NCI-H774 (cell line): Measurements from ENCODE around the gene NKD2.
"Not testable (repeated sequence)": the region's sequence is repeated elsewhere in the genome, so short reads cannot be mapped to it uniquely, and the experiment has no call there.

ENCODE experiments used
- DNase-seq: peaks from one replicate; lab custom pipeline; 2025; lab: John Stamatoyannopoulos, UW

NKD2 gene, protein sequence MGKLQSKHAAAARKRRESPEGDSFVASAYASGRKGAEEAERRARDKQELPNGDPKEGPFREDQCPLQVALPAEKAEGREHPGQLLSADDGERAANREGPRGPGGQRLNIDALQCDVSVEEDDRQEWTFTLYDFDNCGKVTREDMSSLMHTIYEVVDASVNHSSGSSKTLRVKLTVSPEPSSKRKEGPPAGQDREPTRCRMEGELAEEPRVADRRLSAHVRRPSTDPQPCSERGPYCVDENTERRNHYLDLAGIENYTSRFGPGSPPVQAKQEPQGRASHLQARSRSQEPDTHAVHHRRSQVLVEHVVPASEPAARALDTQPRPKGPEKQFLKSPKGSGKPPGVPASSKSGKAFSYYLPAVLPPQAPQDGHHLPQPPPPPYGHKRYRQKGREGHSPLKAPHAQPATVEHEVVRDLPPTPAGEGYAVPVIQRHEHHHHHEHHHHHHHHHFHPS

DNA sequence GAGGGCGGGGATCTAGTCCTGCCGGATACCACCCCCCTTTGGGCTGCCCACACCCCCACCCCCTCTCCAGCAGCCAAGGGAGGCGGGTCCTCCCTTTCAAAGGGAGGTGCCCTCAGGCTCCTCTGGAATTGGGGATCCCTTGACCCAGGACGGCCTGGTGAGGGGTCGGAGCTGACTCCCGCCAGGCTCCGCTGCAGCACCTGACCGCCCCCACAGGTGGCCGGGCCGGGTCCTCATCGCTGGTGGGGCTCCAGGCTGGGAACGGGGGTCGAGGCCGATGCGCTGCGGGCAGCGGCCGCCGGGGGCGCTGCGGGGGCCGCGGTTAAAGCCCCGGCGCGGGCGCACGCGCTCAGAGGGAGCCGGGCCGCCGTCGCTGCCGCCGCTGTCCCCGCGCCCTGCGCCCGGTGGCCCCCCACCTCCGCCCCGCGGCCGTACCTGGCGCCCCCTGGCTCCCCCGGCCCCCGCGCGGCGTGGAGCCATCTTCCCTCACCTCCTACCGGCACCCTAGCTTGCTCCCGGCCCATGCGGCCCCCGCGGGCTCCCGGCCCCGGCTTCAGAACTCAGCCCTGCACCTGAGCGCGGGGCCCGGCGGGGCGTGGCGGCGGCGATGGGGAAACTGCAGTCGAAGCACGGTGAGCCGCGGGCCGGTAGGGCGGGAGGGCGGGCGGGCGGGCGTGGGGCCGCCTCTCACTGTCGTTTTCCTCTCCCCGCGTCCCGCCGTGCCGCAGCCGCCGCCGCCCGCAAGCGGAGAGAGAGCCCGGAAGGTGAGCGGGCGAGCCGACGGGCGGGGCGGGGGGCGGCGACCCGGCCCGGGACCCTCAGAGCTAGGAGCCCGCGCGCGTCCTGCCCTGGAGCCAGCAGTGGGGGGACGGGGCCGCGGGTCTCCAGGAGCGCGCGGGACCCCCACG is at the start of gene NKD2:
Gene NKD2, plus strand, starts transcription at position 352 of the 908 bp plus-strand sequence. Its CDS starts 256 bp downstream, at position 608.
- DNase-seq, result peak; percentile 33

DNA sequence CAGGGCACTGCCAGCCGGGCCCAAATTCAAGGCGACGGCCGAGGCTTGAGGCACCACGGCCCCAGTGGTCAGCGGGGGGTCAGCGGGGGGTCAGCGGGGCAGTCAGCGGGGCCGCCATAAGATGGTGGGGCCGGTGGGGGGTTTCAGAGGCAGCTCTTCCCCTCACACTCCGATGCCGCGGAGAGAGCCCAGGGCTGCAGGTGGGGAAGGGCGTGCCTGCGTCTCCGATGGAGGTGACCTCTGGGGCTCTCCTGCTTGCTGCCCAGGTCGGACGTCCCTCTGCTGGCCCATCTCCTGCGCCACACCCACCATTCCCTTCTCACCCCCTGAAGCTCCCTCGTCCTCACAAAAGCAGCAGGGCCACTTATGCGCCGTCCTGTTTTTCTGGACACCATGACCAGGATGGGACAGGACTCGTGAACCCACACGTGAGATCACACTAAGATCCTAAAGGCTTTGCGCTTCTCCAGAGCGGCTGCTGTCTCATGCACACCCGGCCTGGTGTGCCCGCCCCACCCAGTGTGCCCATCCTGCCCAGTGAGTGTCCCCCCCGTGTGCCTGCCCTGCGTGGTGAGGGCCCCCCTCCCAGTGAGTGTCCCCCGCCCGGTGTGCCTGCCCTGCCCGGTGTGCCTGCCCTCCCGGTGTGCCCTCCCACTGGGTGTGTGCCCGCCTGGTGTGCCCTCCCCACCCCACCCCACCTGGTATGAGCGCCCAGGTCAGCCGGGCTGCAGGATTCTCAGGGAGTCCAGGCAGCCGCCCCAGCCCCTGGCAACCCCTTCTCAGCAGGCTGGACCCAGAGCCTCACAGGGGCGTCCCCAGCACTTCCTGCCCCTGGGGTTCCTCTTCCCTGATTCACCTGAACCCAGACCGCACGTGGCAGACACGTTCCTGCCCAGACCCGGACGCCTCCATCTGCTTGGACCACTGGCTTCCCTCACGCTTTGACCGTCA is 48.7 kb upstream of the NKD2 start:
- DNase-seq, result no peak

DNA sequence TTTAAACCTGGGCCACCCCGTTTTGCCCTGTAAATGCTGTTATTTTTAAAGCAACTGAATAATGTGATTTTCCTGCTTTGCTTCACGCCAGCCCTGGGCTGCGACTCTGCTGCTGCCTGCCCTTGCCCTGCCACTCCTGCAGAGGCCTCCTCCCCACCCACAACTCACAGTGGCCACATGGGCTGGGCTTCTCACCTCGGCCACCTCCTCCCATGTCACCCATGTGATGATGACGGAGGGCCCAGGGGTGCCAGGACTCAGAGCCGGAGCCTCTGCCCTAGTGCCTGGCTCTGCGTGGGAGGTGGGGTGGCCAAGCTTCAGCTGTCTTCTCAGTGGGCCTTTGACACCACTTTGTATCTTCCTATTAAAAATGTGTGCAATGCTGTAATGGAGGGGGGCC is 48.1 kb upstream of the NKD2 start:
- DNase-seq, result no peak

DNA sequence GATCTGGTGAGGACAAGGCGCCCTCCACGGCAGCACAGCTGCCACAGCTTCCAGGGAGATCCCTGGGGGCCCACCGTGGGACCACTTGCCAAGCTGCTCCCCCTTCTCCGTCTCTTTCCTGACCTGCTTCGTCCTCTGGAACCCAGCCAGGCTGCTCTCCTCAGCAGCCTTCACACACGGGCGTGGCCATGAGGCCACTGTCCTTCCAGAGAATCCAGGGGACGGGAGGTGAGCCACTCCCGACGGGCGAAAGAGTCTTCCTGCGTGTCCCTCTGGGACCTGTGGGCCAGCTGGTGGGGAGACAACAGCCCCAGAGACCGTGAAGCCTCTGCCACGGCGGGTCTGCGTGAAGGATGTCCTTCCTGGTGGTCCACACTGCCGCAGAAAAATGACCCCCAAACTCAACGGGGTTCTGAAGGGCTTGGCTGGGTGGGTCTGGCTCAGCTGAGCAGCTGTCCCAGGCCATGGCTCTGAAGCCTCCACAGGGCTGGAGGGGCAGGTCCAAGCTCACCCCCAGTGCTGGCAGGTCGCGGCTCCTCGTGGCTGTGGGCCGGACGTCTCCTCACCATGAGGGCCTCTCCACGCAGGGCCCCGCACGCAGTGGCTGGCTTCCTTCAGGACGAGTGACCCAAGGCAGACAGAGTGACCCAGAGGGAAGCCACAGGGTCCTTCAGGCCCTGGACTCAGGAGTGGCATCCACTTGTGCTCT is 47.4 kb upstream of the NKD2 start:
- no peak for DNase-seq

DNA sequence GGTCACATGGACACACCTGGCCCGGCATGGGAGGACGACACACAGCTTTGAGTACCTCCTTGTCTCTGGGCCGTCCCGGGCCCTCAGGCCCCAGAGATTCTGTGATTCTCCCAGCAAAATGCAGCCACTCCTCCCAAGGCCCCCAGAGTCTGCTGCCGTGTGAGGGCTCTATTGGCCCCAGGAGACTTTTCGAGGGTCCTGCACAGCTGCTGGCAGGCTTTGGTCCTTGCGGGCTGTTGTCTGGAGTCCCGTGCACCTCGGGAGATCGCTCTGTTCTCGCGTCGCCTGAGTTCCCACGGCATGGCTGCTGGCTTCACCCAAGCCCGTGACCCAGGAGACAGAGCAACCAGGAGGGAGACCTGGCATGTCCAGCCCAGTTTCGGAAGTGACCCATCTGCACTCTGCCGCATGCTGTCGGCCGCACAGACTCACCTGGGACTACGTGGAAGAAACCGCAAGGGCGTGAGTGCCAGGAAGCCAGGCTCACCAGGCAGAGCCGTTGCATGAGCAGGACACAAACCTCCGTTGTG is 46.8 kb upstream of the NKD2 start:
- no peak for DNase-seq

DNA sequence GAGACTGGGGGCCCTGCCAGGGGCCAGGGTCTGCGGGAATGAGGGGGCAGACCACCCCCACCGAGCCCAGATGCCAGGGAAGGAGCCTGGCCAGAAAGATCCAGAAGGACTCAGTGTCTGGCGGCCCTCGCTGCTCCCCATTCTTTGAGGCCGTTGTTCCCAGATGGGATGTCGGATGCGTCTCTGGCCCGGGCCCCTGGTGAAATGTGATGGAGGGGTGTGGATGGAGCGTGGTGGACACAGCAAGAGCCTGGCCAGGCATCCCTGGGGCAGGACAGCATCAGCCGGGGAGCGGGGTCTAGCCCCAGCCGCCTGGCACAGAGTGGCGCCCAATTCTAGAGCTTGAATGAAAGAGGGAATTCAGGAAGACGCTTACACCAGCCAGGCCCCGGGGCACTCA is 46.2 kb upstream of the NKD2 start:
- no peak for DNase-seq

DNA sequence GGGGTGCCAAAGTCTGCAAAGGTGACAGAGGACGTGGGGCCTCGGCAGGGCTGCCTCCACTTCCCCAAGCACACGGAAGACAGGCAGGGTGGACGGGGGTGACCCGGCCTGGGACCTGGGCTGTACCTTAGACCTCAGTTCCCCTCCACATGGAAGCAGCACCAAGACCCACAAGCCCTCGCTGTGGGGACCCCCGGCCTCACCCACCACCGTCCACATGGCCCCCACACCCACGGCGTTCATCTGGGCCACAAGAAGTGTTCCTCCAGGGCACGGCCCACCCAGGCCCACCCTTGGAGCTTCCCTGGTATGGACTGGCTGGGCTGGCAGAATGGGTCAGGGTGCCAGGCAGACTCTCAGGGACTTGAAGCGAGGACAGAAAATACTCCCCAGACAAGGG is 45.8 kb upstream of the NKD2 start:
- no peak for DNase-seq

DNA sequence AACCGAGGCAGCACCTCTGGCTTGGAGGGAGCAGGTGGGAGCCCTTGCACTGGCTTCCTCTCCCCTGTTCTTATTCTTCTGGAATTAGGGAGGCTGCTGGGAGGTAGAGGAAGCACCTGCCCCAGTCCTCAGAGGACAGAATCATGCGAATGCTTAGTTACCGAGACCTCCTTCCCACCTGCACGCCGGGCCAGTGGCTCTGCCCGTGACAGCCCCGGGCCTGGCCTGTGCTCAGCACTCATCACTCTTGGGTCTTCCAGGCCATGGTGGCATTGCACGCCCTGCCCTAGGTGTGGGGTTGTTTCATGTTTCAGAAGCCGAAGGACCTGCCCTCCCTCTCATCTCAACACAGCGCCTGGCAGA is 45.3 kb upstream of the NKD2 start:
- no peak for DNase-seq

DNA sequence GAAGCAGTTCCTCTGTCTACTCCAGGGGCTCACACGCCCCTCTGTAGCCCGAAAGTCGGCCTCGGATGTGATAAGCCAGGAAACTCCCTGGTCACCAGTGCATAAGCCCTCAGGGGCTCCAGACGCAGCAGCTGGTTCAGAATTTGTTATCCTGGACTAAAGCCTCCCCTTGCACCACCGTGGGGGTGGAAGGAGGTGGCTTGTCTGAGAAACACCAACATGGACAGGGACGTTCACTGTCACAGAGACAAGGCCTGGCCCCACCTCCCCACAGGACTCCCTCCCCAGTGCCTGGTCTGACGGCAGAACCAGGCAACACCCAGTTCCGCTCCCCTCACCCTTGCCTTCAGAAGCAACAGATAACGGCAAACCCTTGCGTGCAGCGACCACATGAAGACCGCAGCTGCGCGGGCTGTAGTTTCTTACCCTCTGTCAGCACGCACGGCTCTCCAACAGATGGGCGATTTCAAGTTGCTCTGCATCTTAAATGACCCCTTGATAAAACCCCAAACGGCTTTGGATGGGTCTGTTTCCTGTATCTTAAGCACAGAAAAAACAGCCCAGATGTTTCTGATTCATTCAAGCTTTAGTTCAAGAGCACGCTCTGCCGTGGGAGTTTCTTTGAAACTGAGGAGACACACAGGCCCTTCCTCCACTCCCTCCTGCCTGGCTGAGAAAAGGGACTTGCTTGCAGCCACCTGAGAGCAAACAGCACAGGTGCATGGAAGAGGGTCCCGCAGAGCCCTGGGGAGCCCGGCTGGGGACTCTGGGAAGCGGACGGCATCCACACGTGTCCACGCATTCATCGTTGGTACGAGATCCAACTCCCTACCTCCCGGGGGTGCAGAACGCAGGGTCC is 44.7 kb upstream of the NKD2 start:
- no peak for DNase-seq

DNA sequence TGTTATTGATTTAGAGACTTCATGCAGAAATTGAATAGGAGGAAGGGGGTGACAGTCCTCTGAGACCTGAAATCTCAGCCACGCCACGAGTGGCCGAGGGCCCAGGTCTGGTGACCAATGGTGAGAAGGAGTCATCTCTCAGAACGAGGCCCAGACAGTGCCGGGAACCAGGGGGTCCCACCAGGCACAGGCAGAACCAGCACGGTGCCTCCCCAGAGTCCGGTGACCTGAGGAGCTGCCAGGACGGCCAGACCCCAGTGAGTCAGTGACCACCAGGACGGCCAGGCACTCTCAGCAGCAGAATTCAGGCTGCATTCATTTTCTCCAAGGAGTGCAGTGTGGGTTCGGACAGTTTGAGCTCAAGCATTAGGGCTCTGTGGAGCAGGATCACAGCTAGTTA is 43.8 kb upstream of the NKD2 start:
- no peak for DNase-seq

DNA sequence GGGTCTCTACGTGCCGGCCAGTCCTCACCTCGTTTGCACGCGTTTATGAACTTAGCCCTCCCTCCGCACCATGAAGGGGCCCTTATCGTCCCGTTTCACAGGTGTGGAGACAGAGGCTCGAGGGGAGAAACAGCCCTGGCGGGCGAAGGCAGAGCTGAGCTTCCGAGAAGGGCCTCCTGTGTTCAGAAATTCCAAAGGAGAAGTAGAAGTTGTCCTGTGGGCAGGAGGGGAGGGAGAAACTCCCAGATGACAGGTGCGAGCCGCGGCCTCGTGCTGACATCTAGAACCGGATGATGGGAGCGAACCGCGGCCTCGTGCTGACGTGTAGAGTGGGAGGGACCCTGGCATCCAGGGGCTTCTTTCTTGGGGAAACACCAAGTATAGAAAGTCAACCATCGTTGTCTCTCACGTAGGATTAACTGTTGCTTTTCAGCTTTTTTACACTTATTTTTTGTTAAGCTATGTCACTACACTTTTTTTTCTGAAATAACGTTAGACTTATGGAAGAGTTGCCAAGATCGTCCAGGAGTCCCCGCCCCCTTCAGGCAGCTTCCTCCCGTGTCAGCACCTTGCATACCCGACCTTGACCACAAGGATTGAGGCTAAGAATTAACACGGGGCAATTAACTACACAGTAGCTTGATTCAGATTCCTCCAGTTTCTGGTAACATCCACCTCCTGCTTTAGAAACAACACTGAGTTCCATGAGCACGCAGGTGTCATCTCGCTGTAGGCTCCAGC is 42.8 kb upstream of the NKD2 start:
- DNase-seq, result no peak

DNA sequence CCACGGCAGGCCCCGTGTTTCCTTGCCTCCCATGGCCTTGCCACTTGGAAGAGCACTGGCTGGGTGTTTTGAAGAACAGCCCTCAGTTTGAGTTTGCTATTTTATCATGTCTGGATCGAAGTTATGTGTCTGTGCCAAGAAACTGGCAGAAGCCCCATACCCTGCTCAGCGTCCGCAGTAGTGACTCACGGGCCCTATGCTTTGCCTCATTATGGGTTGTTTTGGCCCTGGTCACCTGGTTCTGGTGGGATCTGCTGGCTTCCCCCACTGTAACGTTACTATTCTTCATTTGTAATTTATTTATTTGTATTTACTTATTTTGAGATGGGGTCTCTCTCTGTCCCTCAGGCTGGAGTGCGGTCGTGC is 42.3 kb upstream of the NKD2 start:
- DNase-seq, result no peak

DNA sequence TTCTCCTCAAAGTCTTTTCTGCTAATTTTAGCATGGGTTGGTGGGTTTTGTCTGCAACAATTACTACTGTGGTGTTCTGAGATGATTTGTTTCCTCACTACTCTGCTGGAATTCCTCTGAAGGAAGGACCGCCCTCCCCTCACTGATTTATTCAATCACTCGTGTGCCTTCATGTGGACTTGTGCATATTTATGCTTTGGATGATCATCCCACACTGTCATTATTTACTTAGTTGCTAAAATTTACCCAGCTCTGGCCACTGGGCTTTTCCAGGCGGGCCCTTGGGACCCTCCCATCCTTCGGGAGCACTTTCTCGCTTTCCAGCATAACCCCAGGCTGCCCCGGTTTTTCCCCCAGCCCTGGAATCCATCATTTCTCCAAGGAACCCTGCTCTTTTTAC is 41.7 kb upstream of the NKD2 start:
- DNase-seq, result no peak

DNA sequence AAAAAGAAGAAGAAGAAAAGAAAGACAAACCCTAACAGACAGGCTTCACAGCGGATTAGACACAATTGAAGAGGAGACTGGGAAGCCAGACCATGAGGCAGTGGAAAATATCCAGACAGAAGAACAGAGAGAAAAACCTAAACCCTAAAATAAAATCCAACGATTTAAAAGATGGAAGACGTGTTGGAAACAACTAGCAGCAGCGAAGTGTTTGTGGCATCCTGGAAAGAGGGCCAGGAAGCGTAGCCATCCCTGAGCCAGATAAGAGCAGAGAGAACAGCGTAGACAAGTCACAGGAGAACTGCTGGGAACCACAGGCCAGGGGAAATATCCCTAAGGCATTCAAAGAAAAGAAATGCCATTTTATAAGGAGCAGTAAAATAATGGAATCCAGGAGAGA is 39.7 kb upstream of the NKD2 start:
- DNase-seq, result no peak

DNA sequence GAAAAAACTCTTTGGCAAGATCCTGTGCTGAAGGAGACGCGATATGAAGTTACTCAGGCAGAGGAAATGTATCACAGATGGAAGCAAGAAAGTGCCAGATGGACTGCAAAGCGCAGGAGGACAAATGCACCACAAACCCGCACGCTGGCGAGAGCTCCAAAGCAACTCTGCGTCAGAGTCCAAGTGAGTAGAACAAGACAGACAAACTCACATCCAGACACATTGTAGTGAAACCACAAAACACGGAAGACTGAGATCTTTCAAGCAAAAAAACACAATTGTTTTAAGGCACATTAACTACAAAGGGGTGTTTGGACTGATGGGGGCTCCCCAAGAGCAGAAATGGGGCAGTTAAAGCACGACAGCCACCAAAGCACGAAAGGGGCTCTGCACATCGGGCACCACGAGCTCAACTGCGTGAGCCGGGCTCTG is 39.2 kb upstream of the NKD2 start:
- DNase-seq, result no peak

DNA sequence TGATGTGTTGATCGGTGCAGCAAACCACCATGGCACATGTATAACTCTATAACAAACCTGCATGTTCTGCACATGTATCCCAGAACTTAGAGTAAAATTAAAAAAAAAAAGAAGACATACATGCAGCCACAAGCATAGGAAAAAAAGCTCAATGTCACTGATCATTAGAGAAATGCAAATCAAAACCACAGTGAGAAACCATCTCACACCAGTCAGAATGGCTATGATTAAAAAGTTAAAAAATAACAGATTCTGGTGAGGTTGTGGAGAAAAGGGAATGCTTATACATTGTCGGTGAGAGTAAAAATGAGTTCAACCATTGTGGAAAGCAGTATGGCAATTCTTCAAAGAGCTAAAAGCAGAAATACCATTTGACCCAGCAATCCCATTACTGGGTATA is 36.0 kb upstream of the NKD2 start:
- DNase-seq, result not testable (repeated sequence)

DNA sequence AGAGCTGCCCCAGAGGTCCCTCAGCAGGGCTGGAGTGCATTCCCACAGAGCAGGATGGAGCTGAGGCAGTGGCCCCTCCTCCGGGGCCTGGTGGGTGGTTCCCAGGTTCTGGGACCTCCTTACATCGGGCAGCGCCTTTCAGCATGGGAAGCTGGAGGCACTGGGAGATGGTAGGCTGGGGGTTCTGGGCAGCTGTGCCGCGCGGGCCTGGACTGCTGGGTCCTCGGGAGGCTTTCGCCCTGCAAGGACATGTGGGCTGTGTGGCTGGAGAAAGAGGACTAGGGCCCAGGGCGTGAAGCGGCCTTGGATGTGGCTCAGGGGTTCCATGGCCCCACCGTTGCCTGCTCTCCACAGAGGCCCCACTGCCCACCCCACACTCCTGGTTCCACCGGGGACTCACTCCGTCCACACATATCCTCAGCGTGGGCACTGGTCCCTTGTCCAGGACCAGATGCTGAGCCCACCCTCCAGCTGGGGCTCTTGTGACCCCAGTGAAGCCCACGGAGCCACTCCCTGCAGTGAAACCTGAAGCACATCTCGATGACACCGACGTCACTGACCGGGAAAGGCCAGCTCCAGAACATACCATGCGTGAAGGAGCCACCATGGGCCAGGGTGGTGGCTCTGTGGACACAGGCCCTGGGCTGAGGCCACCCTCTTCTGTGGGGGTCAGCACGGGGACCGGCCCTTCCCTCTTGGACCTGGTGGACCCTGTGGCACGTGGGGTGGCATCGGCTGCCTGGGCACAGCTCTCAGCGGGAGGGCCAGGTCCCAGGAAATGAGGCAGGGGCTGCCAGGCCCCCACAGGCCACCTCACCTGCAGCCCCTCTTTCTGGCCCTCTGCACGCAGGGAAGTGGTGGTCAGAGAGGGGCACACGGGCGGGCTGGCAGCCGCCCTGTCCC is 31.5 kb upstream of the NKD2 start:
- DNase-seq, result no peak

DNA sequence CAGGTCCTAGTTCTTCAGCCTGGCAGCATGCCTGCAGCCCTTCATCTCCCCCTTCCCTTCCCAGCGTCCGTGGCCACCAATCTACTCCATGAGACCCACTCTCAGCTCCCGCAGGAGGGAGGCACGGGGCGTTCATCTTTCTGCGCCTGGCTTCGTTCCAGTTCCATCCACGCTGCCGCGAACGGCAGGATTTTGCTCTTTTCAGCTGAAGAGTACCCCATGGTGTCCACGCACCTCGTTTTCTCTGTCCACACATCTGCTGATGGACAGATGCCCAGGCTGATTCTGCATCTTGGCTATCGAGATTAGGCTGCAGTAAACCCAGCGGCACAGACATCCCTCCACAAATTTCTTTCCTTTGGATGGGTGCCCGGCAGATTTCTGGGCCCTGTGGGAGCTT is 30.5 kb upstream of the NKD2 start:
- no peak for DNase-seq
